ENCODE measurements around the gene DMRTC2. TPM values are rescaled to one million over a fixed set of nuclear protein-coding genes. Genes with fewer than 3 reads are reported as not detected.

DMRTC2 gene
- total and polyA plus RNA-seq, 2 of the 13 experiments (the other 11 are each of a cell fraction or from before 2014, with no cell fraction given), result not detected

GRCh38 chr19:41887711-41888382, 43.0 kb downstream of the DMRTC2 start (continued):
- no peak for TF ChIP-seq RARG (CRISPR knock-in tag; IDR thresholded peaks at IDR 0.05; ENCODE audit: low read depth)
- peak; percentile 88 for TF ChIP-seq ZNF687 (CRISPR knock-in tag; IDR thresholded peaks at IDR 0.05)
- TF ChIP-seq ZNF143 (CRISPR knock-in tag; IDR thresholded peaks at IDR 0.05), result 0 out of 2 replicates have a peak, but pooled peaks have one; percentile 17

GRCh38 chr19:41888926-41889325, 44.1 kb downstream of the DMRTC2 start:
- intact Hi-C loops (cut with micrococcal nuclease; ENCODE audit: unreplicated experiment), result no loop called here
- Histone ChIP-seq H3K4me1 (ENCODE audit: insufficient read depth, low read length) (peaks cover 43% of the 10 kb centered on the region), H4K20me1 (ENCODE audit: insufficient read depth, low read length) (no peaks in the 10 kb centered on the region), H3K27me3 (ENCODE audit: control insufficient read depth in 1 of 2, insufficient read depth in 2 of 2, low read length in 2 of 2) (no peaks in the 10 kb centered on the region; a peak in 1 of 5 replicates), H3K27ac (ENCODE audit: extremely low read length, insufficient read depth, low read length) (no peak overlapping the region), H3K9ac (ENCODE audit: insufficient read depth, low read depth, low read length) (no peak overlapping the region), H3K4me2 (ENCODE audit: low read depth, low read length) (no peak overlapping the region), H3K9me3 (ENCODE audit: low read length) (no peaks in the 10 kb centered on the region), H2AFZ (ENCODE audit: low read length) (no peak overlapping the region), H3K4me3 (replicated peaks in 1 of 3; ENCODE audit: insufficient read depth in 1 of 3, low read depth in 2 of 3, low read length in 3 of 3) (no peak overlapping the region), H3K79me2 (ENCODE audit: insufficient read depth, low read length) (peaks cover 25% of the 10 kb centered on the region), H3K36me3 (replicated peaks in 1 of 2; ENCODE audit: control insufficient read depth in 1 of 2, insufficient read depth in 2 of 2, low read length in 2 of 2) (peaks cover 6 to 13% of the 10 kb centered on the region in 2 experiments; a peak in 4 of 5 replicates)
- BruUV-seq (replicated peaks), result no TSS peak
- TF ChIP-seq SRSF9 (IDR thresholded peaks at IDR 0.05; ENCODE audit: borderline replicate concordance, insufficient read depth, low read depth, low read length, poor library complexity, severe bottlenecking) (no peak), ZBTB33 (CRISPR knock-in tag; IDR thresholded peaks at IDR 0.05) (peak; percentile 64; the same call in 1 of the 2 replicates), ZNF800 (CRISPR knock-in tag; IDR thresholded peaks at IDR 0.05) (no peak), SIX4 (CRISPR knock-in tag; IDR thresholded peaks at IDR 0.05) (no peak)
- CTCF ChIA-PET (ENCODE audit: low intra/inter-chr PET ratio, low total read pairs), result interaction anchor here (1.5 kb wide), 1 partner anchor 16 kb away, joined by 5 read pairs; no protein-coding TSS in a partner anchor
- POLR2A ChIA-PET, result interaction anchor here (1.5 to 1.7 kb wide), 2 partner anchors 16 to 17 kb away, joined by 3 to 6 read pairs; no protein-coding TSS in a partner anchor
- no peak for DNase-seq (ENCODE audit: low spot score)
- WGBS (ENCODE audit: low lambda C conversion rate), result 92% methylated on average over 12 of the region's 12 CpGs
- no peak for ATAC-seq
- in situ Hi-C loops (cut with HindIII; ENCODE audit: extremely low pct_ligation_motif_present, low pct_unique_long_range_greater_than_20kb), result loop anchor here (10.0 kb wide), 1 partner anchor 46 kb away; no protein-coding TSS in a partner anchor
- no peak for FAIRE-seq
